ENCODE results near the gene CDT1. TPM values are rescaled to one million over a fixed set of nuclear protein-coding genes. Genes with fewer than 3 reads are reported as not detected.

CDT1 gene
- total RNA-seq, 6 experiments from 2014 or later: 13.3 to 28.2 (median 22.2) TPM

DNA sequence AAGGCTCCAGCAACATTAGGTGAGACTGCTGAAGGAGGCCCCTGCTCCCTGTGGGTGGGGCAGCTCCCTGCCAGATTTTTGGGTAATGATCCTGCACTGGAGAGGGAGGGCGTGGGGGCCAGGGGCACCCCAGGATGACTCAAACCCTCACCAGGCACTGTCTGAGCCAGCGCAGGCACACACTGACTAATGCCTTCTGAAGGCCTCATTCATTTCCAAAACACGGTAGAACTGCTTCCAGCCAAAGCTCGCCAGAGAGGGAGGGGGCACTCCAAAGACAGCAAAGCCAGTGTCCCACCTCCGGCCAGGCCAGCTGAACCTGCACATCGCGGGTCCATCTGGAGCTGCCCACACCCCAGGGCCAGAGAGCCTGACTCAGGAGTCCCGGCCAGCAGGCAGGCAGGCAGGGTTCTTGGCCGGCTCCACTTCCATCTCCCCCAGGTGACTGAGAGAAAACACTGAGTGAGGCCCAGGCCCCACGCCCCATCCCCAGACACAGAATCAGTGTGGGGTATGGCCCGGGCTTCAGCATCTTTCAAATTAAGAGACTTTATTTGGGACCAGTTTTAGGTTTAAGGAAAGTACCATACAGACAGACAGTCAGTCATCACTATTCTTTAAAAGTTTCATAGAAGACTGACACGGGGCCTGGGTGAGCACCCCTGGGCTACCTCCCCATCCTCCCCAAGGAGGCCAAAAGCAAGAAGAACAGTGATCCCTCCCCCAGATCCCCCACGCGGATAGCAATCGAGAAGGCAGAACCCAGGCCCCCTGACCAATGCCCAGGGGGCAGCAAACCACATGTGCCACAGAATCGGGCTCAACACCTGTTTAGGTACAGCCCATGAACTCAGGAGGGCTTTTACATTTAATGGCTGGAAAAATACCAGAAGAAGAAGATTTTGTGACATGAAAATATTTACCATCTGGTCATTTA lies 20.9 kb upstream of the CDT1 start:
- peaks cover 39% of the 10 kb centered on the region for H3K4me1 Mint-ChIP-seq (ENCODE audit: low read depth)
- peak overlapping the region; percentile 92 for H3K4me3 Mint-ChIP-seq
- DNase-seq: peak; percentile 79
- no peaks in the 10 kb centered on the region for H3K9me3 Mint-ChIP-seq
- peaks cover 8% of the 10 kb centered on the region; the same call in 1 of the 2 replicates for H3K36me3 Mint-ChIP-seq (ENCODE audit: low read depth)
- TF ChIP-seq, protein P1, sequence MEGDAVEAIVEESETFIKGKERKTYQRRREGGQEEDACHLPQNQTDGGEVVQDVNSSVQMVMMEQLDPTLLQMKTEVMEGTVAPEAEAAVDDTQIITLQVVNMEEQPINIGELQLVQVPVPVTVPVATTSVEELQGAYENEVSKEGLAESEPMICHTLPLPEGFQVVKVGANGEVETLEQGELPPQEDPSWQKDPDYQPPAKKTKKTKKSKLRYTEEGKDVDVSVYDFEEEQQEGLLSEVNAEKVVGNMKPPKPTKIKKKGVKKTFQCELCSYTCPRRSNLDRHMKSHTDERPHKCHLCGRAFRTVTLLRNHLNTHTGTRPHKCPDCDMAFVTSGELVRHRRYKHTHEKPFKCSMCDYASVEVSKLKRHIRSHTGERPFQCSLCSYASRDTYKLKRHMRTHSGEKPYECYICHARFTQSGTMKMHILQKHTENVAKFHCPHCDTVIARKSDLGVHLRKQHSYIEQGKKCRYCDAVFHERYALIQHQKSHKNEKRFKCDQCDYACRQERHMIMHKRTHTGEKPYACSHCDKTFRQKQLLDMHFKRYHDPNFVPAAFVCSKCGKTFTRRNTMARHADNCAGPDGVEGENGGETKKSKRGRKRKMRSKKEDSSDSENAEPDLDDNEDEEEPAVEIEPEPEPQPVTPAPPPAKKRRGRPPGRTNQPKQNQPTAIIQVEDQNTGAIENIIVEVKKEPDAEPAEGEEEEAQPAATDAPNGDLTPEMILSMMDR (IDR thresholded peaks at IDR 0.05): no peak; the same call in 1 of the 2 replicates
- H3K27ac Mint-ChIP-seq: peak overlapping the region; percentile 75
- H3K27me3 Mint-ChIP-seq (ENCODE audit: insufficient read depth): peaks cover 2% of the 10 kb centered on the region

DNA sequence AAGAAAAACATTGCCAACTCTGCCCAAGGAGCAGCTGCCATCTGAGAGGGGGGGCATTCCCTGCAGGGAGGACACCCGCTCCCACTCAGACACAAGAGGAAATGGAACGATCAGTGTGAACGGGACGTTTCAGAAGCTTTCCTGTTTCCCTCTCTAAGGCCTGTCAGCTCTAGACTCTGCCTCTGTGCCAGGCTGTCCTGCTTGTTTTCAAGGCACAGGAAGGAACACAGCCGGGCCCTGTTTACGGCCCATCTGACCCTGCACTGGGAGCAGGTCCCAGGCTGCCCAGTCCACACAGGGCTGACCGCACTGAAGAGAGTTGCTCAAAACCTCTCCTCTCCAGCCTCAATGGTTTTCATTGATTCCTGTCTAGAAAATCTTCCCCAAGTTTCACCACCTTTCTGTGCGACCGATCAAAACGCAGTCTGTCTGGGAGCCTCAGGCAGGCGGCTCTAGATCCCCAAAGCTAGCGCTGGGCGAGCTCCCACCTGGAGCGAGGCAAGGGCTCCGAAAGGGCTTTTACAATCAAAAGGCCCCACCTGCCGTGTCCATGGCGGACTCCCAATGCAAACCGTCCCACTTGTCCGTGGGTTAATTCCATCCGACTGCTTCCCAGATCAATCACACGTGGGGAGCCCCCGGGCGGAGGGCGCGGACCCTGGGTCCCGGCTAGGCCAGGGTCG lies 20.1 kb upstream of the CDT1 start:
- Mint-ChIP-seq H3K9me3 (no peaks in the 10 kb centered on the region), H3K27ac (peak overlapping the region; percentile 75), H3K27me3 (ENCODE audit: insufficient read depth) (peaks cover 4% of the 10 kb centered on the region), H3K36me3 (ENCODE audit: low read depth) (peaks cover 8% of the 10 kb centered on the region; the same call in 1 of the 2 replicates), H3K4me1 (ENCODE audit: low read depth) (peaks cover 39% of the 10 kb centered on the region), H3K4me3 (peak overlapping the region; percentile 92)
- no peak for DNase-seq
- TF ChIP-seq, protein P1 (IDR thresholded peaks at IDR 0.05): no peak

DNA sequence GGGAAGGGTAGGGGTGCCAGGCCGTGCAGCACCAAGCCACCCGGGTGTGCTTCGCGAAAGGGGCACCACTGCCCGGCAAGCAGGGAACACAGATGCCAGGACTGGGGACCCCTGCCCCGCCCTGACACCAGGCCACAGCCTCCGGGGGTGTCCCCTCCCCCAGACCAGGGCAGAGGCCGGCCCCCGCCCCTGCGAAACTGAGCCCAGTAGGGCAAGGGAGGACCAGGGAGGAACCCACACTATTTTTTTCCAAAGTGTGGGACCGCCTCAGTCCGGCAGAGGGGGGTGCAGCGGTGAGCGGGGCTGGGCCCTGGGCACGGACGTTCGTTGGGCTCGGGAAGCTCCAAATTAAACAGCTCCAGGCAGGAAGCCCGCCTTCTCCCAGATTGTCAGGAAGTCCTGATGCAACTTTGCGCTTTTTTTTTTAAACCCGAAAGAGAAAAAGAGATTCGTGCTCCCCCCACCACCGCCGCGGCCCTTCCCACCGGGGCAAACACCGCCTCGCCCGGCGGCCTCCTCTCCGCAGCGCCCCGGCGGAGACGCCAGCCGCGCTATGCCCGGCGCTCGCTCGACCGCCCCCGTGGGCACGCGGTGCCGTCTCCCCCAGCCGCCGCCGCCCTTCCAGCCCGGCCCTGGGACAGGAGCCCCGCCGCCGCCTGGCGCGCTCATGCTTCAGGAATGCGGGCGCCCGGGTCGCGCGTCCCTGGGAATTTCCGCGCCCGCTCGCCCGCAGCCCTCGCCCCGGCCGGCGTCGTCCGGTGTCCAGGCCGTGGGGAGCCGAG lies 19.3 kb upstream of the CDT1 start:
- Mint-ChIP-seq H3K4me1 (ENCODE audit: low read depth) (peaks cover 39% of the 10 kb centered on the region), H3K27ac (peak overlapping the region; percentile 88), H3K4me3 (peak overlapping the region; percentile 92), H3K27me3 (ENCODE audit: insufficient read depth) (peaks cover 4% of the 10 kb centered on the region), H3K9me3 (no peaks in the 10 kb centered on the region), H3K36me3 (ENCODE audit: low read depth) (peaks cover 8% of the 10 kb centered on the region; the same call in 1 of the 2 replicates)
- TF ChIP-seq, protein P1 (IDR thresholded peaks at IDR 0.05): peak; percentile 81
- peak; percentile 80 for DNase-seq

DNA sequence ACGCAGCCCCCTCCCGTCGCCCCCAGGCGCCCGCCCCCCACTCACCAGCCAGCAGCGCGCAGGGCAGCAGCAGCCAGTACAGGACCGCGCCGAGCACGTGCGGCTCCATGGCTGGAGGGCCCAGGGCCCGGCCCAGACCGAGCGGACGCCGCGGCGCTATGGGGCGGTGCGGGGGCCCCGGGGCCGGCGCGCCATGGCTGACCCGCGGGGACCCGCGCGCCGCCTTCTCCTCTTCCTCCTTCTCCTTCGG lies 18.8 kb upstream of the CDT1 start:
- DNase-seq: no peak
- no peak overlapping the region for H3K27ac Mint-ChIP-seq
- TF ChIP-seq, protein P1 (IDR thresholded peaks at IDR 0.05): no peak
- peak overlapping the region; percentile 92; the same call in 1 of the 2 replicates for H3K4me3 Mint-ChIP-seq
- no peaks in the 10 kb centered on the region for H3K9me3 Mint-ChIP-seq
- H3K27me3 Mint-ChIP-seq (ENCODE audit: insufficient read depth): peaks cover 4% of the 10 kb centered on the region
- peaks cover 39% of the 10 kb centered on the region for H3K4me1 Mint-ChIP-seq (ENCODE audit: low read depth)
- peaks cover 8% of the 10 kb centered on the region; the same call in 1 of the 2 replicates for H3K36me3 Mint-ChIP-seq (ENCODE audit: low read depth)
